Skin of body (tissue), 2 donors: Measurements from ENCODE around the gene CCBE1. TPM values are rescaled to one million over a fixed set of nuclear protein-coding genes. Genes with fewer than 3 reads are reported as not detected.
"Not testable (repeated sequence)": the region's sequence is repeated elsewhere in the genome, so short reads cannot be mapped to it uniquely, and the experiment has no call there.

Source experiments
- DNase-seq: peaks from one replicate; lab custom pipeline; 2025; lab: John Stamatoyannopoulos, UW
- total RNA-seq: library from RNA; depleted of rRNA; stranded (reverse); fragments of >200 nt; gene quantifications from one replicate; pipeline ENCODE4 v1.2.3, GENCODE V29; 2014

The CCBE1 gene
- total RNA-seq, 1 donor from 2014 or later: 9.3 TPM

DNA sequence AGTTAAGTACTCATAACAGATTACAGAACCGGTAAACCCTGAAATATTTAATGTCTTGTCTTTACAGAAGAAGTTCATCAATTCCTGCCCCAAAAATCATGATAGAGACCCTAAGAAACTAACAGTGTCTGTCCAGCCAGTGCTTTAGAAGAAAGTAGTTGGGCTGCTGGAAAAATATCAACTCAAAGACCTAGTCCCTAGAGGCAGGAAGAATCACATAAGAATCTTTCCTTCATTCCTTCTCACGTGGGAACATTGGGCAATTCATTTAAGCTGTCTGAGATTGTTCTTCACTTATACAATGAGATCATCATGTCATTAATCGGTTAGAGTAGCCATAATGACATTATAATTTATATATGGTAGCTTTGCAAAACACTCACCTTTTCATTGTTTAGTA, 156.4 kb downstream of the CCBE1 start:
- DNase-seq: peak; percentile 37

DNA sequence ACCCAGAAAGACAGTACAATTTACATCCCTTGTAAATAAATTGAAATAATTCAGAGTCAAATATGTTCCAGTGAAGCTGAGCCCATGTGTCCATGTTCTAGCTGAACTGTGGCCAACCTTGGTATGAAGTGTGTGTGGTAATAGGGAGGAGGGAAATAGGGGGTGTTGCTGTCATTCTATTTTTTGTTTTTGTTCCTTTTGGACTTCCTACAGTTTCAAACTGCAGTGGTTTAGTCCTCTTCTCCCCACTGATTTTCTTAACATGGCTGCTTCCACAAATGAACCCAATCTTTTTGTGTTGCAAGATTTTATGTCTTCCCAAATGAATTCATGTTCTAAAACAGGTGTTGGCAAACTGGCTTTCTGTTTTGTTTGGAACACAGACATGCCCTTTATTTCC, 156.9 kb downstream of the CCBE1 start:
- no peak for DNase-seq

DNA sequence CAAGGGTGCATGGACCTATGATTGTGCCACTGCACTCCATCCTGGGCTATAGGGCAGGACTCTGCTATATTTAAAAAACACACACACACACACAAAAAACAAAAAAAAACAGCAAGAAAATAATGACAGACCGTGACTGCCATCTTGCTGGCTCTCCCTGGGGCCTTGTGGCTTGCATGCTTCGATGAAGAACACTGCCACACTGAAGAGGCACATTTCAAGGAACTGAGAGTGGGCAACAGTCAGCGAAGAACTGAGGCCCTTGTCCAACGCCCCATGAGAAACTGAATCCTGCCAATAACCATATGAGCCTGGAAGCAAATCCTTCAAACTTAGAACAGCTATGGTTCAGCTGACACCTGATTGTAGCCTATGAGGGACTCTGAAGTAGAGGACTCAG, 158.1 kb downstream of the CCBE1 start:
- no peak for DNase-seq

DNA sequence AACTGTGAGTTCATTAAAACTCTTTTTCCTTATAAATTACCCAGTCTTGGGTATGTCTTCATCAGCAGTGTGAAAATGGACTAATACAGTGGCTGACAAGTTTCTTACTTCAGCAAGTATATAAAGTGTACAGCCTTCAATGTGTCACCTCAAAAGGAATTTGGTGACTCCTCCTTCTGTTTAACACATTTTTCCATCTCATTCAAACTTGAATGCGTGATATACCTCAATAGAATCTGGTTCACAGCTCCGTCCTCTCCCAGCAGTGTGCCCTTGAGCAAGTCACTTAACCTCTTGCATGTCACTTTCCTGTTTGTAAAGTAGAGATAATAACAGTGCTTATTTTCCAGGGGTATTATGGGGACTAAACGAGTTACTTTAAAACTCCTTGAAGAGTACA, 159.6 kb downstream of the CCBE1 start:
- no peak for DNase-seq

DNA sequence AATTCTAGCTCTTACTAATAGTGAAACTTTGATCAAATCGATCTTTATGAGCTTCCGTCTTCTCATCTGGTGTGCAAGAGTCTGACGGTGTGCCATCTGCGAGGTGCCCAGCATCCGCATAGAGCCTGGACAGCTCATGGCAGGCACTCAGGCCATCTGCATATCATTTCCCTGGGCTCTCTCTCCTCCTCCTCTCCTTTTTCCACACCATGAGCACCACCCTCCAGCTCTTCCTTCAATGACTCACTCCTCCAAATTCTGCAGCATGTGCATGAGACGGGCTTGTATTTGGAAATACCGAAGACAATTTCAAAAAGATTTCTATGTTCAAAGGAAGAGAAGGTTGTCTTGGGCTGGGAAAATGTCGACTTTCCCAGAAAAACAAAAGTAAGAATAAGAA, 161.1 kb downstream of the CCBE1 start:
- no peak for DNase-seq

DNA sequence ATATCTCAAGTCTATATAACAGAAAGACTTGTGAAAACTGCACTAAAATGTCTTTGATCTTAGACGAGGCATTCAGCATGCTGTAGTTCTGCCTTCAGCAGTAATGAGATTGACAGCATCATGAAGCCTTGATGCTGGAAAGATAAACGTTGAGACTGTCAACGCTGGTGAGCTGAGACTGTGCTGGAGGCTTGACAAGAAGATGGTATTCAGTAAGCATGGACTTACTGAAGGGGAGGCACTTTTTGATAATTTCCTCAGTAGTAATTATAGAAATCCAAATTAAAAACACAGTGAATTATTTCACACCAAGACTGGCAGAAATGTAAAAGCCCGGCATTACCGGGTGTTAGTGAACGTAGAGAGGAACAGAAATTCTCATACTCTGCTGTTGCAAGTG, 162.2 kb downstream of the CCBE1 start:
- no peak for DNase-seq

DNA sequence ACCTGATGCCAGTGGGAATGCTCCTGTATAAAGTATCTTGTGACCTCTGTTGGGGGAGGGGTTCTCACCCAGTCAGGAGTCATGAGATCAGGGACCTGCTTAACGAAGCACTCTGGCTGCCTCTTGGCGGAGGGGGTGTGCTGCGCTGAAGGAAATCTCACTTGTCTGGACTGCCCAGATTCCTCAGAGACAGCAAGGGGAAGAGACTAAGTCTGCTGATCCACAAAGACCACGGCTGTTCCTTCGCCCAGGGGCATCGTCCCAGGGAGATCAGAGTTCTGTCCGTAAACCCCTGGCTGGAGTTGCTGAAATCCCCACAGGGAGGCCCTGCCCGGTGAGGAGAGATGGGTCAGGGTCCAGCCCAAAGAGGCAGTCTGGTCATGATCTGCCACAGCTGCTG, 168.4 kb downstream of the CCBE1 start:
- DNase-seq: no peak

DNA sequence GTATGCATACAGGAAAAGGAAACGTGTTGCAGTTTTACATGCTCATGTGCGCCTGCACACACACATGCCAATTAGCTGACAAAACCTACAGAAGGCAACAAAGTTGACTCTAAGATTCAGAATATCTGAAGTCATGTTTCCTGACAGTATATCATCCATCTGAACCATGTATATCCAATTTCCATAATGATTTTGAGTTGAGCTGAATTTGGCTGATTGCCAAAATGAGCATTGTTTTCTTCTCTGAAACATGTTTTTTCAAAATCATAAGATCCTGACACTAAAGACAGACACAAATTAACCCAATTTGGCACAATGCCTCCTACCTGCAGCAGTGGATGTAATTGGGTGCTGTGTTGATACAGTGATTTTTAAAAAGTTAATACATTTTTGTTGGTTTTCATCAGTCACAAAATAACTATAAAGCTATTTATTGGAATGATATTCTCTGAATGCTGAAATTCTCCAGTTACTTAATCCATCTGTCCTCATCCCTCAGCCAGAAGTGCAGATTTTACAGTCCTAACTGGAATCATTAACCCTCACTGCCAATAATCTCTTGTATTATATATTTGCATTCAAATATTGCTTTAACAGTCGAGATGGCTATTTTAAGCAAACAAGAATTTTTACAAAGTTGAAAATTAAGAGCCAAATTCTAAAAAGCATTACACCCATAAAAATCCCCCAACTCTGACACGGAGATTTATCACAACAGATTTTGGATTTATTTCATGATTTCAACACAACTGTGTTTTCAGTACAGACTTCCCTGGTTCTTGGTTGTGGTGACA, 176.5 kb downstream of the CCBE1 start:
- DNase-seq: peak; percentile 69

DNA sequence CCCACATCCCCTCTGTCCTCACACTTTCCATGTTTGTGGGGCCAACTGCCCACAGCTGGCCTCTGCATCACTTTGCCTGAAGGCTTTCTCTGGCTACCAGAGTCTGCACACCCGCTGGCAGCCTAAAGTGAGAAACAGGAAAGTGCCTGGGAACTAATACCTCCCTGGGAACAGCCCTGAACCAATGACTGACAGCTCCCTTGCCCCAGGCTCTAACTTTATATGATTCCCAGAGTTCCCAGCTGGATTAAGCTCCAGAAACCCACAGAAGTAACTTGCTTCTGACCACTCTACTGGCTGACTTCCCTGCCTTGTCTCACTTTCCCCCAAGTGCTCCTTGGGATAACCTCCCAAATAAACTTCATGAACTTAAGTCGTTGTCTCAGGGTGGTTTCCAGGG, 178.5 kb downstream of the CCBE1 start:
- DNase-seq: no peak

DNA sequence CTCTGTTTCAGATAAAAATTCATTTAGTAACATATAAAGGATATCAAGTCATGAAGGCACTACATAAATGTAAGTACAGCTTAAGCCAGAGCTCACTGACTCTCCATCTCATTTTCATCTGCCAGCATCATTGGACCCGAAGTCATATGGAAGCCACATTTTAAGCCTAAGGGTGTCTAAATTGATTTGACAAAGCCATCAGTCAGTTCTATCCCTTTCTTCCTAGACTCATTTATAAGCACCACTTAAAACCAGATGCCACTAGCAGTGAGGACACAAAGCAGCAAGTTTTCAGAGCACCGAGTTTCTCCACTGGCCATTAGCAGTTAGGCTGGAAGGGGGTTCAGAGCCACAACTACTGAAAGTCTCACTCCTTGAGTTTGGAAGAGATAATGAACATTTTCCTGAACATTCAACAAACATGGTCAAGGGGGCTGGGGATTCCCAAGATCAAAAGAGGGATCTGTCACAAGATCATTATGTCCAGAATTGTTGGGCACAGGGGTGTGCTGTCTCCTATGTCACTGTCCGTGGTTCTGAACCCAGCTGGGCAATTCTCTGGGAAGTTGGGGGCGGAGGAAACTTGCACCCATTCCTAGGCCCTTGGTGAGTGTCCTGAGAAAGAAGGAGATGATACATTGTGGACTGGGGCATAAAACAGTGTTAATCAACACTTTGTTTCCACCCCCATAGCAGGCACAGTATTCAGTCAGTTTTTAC, 179.6 kb downstream of the CCBE1 start:
- peak; percentile 36 for DNase-seq

DNA sequence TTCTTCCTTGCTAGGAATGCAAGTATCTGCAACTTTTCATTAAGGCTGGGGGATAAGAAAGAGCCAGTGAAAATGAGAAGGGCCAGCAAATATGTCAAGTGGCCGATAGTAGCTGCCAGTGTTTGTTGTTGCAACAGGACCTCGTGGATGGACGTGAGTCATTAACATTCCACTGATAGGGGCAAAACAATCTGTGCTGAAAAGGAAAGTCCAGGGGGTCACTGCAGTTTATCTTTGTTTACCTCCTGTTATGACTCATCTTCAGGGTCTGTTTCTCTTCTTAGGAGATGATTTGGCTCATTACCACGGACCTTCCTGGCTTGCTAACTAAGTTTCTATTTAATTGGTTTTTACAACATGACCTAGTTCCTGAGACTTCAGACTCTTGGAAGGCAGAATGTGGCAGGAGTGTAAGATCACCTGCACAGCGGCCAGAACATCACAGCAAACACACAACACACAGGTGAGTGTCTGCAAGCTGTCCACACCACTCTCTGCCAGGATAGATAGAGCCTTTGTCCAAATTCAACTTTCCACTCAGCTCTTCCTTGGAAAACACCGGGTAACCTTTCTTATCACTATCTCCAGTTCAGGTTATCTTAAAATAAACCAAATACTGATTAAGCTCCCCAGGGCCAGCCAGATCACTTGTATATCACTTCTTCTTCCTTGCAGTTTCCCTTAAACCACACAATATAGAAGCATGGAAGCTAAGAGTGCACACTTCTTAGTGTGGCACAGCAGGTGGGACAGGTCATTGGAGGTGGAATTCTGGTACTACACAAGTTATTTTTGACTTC, 180.7 kb downstream of the CCBE1 start:
- DNase-seq: no peak

DNA sequence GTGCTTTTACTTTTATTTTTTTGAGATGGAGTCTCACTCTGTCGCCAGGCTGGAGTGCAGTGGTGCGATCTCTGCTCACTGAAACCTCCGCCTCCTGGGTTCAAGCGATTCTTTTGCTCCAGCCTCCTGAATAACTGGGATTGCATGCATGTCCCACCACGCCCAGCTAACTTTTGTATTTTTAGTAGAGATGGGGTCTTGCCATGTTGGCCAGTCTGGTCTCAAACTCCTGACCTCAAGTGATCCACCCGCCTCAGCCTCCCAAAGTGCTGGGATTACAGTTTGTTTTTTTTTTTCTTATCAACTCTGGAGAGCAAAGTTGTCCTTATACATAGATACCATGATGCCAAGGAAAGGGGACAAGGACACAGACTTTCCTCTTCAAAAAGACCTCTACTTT, 181.3 kb downstream of the CCBE1 start:
- not testable (repeated sequence) for DNase-seq

DNA sequence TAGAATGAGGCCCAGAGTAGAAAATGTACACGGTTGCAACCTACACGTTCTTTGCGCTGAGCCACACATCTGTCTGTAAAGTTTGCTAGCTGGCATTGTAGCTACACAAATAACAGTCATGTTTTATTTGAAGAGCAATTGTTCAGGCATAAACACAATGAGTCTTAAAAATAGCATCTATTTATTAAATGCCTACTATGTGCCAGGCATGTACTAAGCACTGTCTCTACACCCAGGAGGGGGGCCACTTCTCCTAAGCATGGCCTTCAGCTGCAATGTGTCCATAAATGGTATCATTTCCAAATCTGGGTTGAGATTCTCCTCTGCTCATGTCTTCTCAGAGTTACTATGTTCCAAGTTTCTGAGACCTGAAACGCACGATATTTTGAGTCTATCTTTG, 182.1 kb downstream of the CCBE1 start:
- no peak for DNase-seq

DNA sequence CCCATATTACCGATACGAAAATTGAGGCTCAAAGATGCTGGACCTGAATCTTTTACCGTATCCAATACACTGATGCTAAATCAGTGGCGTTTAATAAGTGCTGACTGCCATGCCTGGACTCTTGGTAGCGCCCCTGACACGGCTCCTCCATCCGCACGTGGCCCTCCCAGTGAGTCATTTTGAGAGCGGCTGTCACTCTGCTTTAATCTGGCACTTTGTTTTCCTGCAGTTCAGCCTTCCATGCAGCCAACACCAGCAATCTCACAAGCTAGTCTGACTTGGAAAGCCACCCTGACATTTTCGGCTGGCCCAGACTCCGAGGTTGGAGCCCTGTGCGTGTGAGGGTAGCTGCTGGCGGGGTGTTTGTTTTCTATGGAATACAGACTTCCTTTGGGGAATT, 183.0 kb downstream of the CCBE1 start:
- peak; percentile 67 for DNase-seq

DNA sequence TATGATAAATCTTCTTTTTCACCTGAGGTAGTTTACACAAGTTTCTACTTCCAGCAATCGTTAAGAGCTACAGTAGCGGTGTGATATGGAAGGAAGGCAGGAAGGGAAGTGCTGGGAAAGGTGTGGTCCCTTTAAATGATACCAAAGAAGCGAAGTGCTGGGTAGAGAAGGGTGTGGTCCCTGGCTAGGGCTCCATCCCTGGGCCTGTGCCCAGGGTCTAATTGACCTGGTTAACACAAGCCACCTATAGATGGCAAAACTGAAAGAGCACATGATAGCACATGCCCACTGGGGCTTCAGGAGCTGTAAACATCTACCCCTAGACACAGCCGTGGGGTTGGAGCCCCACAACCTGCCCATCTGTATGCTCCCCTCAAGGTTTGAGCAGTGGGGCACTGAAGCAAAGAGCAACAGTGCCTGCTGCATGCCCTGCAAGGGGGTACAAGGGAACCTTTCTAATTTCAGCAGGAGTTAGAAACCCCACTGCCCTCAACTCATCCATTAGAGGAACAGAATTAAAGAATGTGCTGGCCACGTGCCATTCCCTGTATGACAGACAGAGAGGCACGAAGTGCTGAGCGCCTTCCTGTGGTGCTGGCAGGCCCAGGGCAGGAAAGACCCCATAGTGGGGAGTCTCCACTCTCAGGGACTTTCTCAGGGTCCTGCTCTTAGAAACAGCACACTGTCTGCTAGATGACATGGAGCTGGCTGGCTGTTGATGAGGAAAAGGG, 185.0 kb downstream of the CCBE1 start:
- no peak for DNase-seq

DNA sequence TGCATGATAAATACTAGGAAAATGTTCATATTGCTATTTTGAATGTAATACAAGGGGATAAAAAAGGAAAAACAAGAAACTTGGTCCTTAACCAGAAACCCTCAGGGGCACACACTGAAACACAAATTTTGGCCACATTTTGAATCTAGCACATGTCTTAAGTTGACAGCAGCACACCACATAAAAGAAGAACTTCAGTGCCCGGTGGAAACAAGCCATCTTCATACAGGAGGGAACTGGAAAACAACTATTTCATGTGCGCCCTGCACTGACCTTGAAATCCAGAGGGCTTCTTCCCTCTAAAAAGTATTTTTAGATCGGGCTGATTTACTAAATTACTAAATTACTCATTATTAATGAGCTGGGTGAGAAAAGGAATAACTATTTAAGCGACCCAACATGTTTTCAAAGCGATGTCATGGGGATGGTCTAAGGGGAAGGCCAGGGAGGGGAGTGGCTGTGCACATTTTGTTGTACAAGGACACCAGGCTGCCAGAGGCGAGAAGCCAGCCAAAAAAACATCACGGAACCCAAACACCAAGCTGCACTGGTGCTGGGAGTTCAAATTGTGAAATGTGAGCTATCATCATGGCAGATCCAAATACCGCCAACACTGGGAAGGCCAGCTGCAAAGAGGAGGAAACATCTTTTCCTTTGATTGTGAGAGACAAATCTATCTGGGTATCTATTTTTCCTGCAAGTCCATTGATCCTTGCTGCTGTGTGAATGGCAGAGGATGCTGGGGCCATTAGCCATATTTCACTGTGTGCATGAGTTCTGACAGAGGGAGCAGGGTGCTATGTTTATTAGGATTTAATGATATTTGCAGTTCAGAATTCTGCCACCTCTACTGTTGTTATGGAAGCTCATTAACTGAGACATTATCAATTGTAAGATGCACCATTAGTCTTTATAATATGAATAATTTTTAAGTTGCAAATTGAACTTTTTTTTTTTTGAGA, 187.5 kb downstream of the CCBE1 start:
- DNase-seq: no peak

DNA sequence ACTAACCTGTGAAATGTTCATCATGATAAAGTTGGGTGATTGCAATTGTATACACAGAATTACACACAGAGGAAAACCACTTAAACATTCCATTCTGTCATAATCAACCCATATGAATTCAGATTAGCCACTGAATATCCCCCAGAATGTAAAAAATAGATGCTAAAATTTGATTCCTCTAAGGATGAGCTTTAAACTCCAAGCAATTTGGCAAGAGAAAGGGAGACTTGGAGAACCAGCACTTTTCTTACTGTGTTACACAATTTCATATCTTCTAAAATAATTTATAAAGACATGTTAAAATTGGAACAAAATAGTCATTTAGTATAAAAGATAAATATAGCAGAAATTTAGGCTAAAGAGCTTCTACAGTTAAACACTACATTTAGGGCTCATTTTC, 191.9 kb downstream of the CCBE1 start:
- peak; percentile 23 for DNase-seq

DNA sequence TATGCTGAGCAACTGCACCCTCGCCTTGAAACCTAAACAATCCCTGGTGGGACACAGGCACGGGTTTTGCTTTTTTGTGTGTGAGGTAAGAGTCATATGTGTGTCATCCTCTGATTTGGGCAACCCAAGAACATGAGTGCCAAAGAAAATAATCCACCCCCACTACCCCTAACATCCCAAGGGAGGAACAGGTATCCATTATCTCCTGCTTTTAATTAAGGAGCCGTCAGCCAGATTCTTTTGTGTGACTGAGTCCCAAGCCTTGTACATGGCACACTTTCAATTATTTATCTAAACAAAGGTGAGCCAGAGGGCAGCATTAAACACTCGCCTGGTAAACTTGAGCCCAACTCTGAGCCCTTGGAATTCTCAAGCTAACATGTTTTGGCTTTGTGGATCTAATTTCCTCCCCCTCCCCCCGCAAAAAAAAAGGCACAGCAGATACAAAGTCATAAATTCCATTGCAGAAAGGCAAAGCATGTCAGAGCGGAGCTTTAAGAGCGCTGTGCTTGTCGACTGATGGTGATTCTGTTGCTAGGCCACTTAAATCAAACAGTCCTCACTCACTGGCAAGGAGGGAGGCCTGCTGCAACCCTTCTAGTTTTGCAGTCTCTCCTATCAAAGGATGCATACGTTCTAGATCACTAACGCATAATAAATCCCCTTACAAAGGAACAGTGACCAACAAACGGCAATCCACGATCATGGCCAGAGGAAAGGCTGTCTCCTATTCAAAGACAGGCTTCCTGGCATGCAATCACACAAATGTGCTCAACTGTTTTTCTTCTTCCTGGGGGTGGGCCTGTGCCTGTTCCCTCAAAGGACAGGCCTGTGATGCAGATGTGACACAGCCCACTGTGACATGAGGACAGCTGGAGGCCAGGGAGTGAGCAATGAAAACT, 194.7 kb downstream of the CCBE1 start:
- DNase-seq: peak; percentile 92

DNA sequence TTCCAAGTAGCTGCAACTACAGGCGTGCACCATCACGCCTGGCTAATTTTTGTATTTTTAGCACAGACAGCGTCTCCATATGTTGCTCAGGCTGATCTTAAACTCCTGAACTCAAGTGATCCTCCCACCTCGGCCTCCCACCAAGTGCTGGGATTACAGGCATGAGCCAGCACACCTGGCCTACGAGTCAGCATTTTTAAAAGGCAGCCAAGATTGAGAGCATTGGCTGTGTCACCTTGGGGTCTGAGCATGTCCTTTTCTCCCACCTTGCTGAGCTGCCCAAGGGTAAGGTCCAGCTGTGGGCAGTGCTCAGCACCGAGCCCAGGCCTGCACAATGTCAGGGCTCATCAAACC, 195.3 kb downstream of the CCBE1 start:
- DNase-seq: no peak
